ENCODE measurements around the gene SLC7A11.
A peak's percentile ranks its signal among the peaks of the same experiment; 100 is the strongest.

SLC7A11 gene

GRCh38 chr4:138242076-138242833 is at the start of gene SLC7A11:
SLC7A11 (minus strand) TSS chr4:138242349; CDS start chr4:138242069, 280 bp downstream.
- peak; percentile 12 for DNase-seq

GRCh38 chr4:138291431-138291830 is 49.3 kb upstream of the SLC7A11 start:
- DNase-seq = no peak

GRCh38 chr4:138290805-138291204 is 48.7 kb upstream of the SLC7A11 start:
- DNase-seq = no peak

- no peak for DNase-seq
Observed at GRCh38 chr4:138279286-138279685, 37.1 kb upstream of the SLC7A11 start.

GRCh38 chr4:138277133-138277532 is 35.0 kb upstream of the SLC7A11 start:
- DNase-seq = no peak

GRCh38 chr4:138275963-138276621 is 33.9 kb upstream of the SLC7A11 start:
- DNase-seq = no peak

GRCh38 chr4:138275216-138275615 is 33.1 kb upstream of the SLC7A11 start:
- DNase-seq = no peak

- no peak for DNase-seq
Observed at GRCh38 chr4:138269175-138269574, 27.0 kb upstream of the SLC7A11 start.

- DNase-seq = no peak
Observed at GRCh38 chr4:138267835-138268234, 25.7 kb upstream of the SLC7A11 start.

GRCh38 chr4:138266948-138267347 is 24.8 kb upstream of the SLC7A11 start:
- no peak for DNase-seq

- DNase-seq = no peak
Observed at GRCh38 chr4:138263247-138263816, 21.2 kb upstream of the SLC7A11 start.

- DNase-seq = no peak
Observed at GRCh38 chr4:138262469-138262868, 20.3 kb upstream of the SLC7A11 start.

GRCh38 chr4:138262030-138262429 is 19.9 kb upstream of the SLC7A11 start:
- no peak for DNase-seq

GRCh38 chr4:138259824-138260223 is 17.7 kb upstream of the SLC7A11 start:
- DNase-seq = no peak

- no peak for DNase-seq
Observed at GRCh38 chr4:138259271-138259670, 17.1 kb upstream of the SLC7A11 start.

GRCh38 chr4:138256608-138257007 is 14.5 kb upstream of the SLC7A11 start:
- DNase-seq = no peak

GRCh38 chr4:138255917-138256597 is 13.9 kb upstream of the SLC7A11 start:
- DNase-seq = no peak

- DNase-seq = no peak
Observed at GRCh38 chr4:138252551-138252950, 10.4 kb upstream of the SLC7A11 start.

GRCh38 chr4:138251938-138252337 is 9.8 kb upstream of the SLC7A11 start:
- no peak for DNase-seq

- DNase-seq = no peak
Observed at GRCh38 chr4:138249132-138249531, 7.0 kb upstream of the SLC7A11 start.

- no peak for DNase-seq
Observed at GRCh38 chr4:138248058-138248457, 5.9 kb upstream of the SLC7A11 start.

- no peak for DNase-seq
Observed at GRCh38 chr4:138247643-138248042, 5.5 kb upstream of the SLC7A11 start.

GRCh38 chr4:138243369-138243768 is 1.2 kb upstream of the SLC7A11 start:
- DNase-seq = no peak

- DNase-seq = no peak
Observed at GRCh38 chr4:138242834-138243156, 646 bp upstream of the SLC7A11 start.

Measured in CD4-positive, alpha-beta T cell treated with Interleukin-6 for 4 hours (primary cell).